GM06990 (cell line): ENCODE results near the gene M1AP.

Experiments
- DNase-seq: peaks from one replicate; pipeline ENCODE4 v3.0.0-alpha.2; 2011; ENCODE audit not compliant: insufficient read length; ENCODE audit errors: extremely low read depth
- H3K27me3 ChIP-seq: replicated peaks from 2 replicates; pipeline ENCODE4 v1.6.0; 2011; ENCODE audit warnings: low read length; ENCODE audit not compliant: control insufficient read depth, insufficient read depth
- H3K36me3 ChIP-seq: 2 replicates; pipeline ENCODE4 v1.5.1; 2011; ENCODE audit warnings: low read length; ENCODE audit not compliant: control insufficient read depth, insufficient read depth
- H3K4me3 ChIP-seq: replicated peaks from 2 replicates; pipeline ENCODE4 v1.5.1; 2011; ENCODE audit warnings: low read depth, mild to moderate bottlenecking, control low read depth, low read length
- TF ChIP-seq, protein P1 (sequence below): IDR thresholded peaks from 2 replicates; pipeline ENCODE4 v1.5.1; 2011; ENCODE audit warnings: low read length, control low read depth, mild to moderate bottlenecking, inconsistent platforms; ENCODE audit not compliant: insufficient read depth, poor library complexity, severe bottlenecking

M1AP gene

DNA sequence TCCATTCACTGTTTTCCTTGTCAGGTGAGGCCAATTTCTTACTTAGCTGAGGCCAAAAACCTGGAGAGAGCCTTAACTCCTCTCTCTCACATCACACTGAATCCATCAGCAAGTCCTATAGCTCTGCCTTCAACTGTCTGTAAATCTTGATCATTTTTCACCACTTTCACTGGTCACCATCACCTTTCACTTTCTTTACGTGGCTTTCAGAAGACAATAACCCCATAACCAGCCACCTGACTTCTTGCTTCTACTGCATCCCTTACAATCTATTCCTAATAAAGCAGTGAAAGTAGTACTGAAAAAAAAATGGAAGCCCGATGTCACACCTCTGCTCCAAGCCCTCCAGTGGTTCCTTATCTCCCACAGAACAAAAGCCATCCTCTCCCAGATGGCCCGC lies 102.1 kb downstream of the M1AP start:
- Histone ChIP-seq H3K4me3 (no peak overlapping the region), H3K36me3 (no peaks in the 10 kb centered on the region; the same call in none of the 2 replicates), H3K27me3 (no peaks in the 10 kb centered on the region)
- TF ChIP-seq, protein P1, sequence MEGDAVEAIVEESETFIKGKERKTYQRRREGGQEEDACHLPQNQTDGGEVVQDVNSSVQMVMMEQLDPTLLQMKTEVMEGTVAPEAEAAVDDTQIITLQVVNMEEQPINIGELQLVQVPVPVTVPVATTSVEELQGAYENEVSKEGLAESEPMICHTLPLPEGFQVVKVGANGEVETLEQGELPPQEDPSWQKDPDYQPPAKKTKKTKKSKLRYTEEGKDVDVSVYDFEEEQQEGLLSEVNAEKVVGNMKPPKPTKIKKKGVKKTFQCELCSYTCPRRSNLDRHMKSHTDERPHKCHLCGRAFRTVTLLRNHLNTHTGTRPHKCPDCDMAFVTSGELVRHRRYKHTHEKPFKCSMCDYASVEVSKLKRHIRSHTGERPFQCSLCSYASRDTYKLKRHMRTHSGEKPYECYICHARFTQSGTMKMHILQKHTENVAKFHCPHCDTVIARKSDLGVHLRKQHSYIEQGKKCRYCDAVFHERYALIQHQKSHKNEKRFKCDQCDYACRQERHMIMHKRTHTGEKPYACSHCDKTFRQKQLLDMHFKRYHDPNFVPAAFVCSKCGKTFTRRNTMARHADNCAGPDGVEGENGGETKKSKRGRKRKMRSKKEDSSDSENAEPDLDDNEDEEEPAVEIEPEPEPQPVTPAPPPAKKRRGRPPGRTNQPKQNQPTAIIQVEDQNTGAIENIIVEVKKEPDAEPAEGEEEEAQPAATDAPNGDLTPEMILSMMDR = no peak
- DNase-seq = no peak

DNA sequence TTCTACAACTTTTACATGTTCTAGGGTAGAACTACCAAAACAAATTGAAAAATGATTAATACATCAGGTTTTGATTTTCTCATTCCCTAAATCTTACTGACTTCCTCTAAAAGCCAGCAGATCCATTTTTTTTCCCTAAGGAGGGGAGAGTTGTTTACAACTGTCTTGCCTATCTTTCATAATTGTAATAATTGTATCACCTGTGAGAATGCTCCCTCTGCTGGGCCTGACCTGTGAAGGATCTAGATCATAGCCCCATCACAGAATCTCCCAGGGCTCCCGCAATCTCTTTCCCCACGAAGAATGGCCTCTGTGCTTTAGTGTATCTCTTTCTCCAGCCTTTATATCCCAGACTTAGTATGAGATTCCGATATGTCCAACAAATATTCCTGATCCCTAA lies 103.5 kb downstream of the M1AP start:
- Histone ChIP-seq H3K27me3 (no peaks in the 10 kb centered on the region), H3K4me3 (no peak overlapping the region), H3K36me3 (peaks cover 4% of the 10 kb centered on the region)
- no peak for DNase-seq
- TF ChIP-seq, protein P1 = peak; percentile 33

DNA sequence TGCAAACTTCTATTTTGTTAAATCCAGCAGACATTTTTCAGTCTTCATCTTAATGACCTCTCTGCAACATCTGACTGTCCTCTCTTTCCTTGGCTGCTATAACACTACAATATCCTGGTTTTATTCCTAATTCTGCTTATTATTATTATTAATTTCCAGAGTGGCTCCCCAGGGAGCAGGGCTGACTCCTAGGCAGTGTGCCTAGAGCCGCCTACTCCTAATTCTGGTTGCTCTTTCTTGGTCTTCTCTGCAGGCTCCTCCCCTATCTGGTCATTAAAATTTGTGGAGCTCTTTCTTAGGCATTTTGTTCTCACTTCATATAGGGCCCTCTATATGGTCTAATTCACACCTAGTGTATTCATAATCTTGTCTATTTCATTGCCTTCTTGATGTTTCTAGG lies 105.2 kb downstream of the M1AP start:
- peaks cover 4% of the 10 kb centered on the region for H3K36me3 ChIP-seq
- no peak overlapping the region for H3K4me3 ChIP-seq
- TF ChIP-seq, protein P1 = no peak
- no peak for DNase-seq
- no peaks in the 10 kb centered on the region for H3K27me3 ChIP-seq

DNA sequence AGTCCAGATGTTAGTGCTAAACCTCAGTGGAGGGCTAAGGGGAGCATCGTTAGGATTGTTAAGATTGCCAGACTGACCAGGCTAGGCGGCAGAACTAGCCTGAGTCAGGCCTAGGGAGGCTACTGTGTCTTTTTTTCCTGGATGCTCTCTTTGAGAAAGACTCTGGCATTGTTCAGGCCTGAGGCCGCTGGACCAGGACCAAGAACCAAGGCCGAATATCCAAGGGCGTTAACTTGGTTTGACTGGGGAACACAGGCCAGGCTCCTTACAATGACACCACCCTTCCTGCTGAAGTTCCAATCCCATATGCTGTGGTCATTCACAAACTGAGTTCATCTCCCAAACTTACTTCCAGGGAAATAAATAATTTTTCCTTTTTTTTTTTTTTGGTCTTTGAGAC lies 107.8 kb downstream of the M1AP start:
- Histone ChIP-seq H3K27me3 (no peaks in the 10 kb centered on the region), H3K36me3 (peaks cover 12% of the 10 kb centered on the region), H3K4me3 (no peak overlapping the region)
- TF ChIP-seq, protein P1 = no peak
- no peak for DNase-seq

DNA sequence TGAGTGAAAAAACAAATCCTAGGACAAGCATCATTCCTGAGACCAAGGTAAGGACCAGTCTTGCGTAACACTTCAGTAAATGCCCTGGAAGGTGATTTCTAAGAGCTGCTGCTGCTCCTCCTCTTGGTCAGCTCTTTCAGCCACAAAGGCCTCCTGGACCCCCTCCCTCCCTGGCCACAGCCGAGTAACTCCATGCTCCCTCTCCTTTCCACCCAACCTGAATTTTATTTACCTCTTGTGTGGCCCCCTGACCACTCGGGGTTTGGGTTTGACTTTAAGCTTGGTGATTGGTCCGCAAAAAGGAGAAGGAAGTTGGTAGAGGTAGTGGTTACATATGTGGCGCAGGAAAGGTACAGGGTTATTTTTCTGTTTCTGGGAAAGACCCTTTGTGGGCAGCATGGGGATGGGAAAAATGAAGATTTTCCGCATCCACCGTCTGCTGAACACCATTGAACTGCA lies 109.2 kb downstream of the M1AP start:
- Histone ChIP-seq H3K4me3 (peak overlapping the region; percentile 9; the same call in 1 of the 2 replicates), H3K27me3 (no peaks in the 10 kb centered on the region), H3K36me3 (peaks cover 21% of the 10 kb centered on the region)
- no peak for DNase-seq
- TF ChIP-seq, protein P1 = no peak

DNA sequence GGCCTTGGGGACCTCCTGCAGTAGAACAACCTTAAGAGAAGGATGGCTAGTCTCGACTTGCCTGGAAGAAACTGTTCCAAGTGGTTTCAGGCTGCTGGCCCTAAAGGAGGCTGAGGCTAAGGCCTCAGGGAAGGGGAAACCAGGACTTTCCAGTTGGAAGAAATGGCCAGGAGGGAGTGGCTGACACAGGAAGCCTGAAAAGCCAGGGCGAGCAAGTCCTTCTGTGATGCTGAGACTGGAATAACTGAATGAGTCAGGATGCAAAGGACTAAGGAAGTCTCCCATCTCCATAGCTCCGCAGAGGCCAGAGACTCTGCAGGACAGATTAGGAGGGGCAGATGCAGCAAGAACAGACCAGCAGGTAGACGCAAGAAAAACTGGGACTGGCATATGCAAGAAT lies 111.0 kb downstream of the M1AP start:
- Histone ChIP-seq H3K36me3 (peaks cover 29% of the 10 kb centered on the region), H3K4me3 (no peak overlapping the region), H3K27me3 (no peaks in the 10 kb centered on the region)
- no peak for DNase-seq
- TF ChIP-seq, protein P1 = no peak
